NCI-H345 treated with DMSO at 0.1 percent for 48 hours (cell line): ENCODE data around the gene OR6P1.

Source experiments
- DNase-seq: peaks from one replicate; lab custom pipeline; 2025; ENCODE audit not compliant: unreplicated experiment; lab: John Stamatoyannopoulos, UW

The OR6P1 gene, protein sequence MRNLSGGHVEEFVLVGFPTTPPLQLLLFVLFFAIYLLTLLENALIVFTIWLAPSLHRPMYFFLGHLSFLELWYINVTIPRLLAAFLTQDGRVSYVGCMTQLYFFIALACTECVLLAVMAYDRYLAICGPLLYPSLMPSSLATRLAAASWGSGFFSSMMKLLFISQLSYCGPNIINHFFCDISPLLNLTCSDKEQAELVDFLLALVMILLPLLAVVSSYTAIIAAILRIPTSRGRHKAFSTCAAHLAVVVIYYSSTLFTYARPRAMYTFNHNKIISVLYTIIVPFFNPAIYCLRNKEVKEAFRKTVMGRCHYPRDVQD

GRCh38 chr1:158570480-158570879 is at the start of gene OR6P1:
TSS of gene OR6P1 (minus strand) at chr1:158570580. CDS start at chr1:158563604, 6,976 bp downstream.
- DNase-seq: no peak

- no peak for DNase-seq
These were observed 43.4 kb upstream of the OR6P1 start for GRCh38 chr1:158613764-158614163.

GRCh38 chr1:158611916-158612315 is 41.5 kb upstream of the OR6P1 start:
- no peak for DNase-seq

DNA sequence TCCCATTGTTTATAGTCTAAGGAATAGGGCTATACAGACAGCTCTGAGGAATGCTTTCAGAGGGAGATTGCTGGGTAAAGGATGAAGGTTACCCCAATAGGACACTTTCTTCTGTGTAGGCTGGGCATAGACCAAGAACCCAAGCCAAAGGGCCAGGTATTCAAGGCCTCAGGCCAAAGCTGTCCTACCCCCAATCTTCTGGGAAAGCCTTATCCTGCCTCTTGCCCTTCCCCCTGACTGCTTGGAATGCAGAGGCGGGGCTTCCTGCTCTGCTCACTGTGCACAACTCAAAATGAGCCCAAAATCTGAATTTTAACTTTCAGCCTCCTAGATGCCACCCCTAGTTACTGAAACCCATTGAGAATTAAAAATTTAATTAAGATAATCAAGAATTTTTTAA is 36.9 kb upstream of the OR6P1 start:
- DNase-seq: no peak

DNA sequence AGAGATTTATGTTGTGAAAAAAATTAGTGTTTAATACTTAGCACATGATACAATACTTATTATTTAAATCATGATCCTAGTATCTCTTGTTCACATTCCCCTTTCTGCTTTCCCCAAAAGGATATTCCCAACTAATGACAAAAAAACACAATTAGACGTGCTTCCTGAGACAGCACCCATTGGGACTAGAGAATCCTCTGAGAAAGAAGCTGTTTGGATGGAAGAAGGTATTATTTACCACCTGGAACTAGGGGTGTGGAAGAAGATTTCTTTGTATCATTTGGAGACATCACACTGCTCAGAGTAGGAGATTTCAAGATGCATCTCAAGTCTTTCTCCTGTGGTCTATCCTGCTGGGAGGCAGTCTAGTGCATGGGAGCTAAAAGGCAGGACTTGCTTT is 34.6 kb upstream of the OR6P1 start, which contains the start of gene OR10Z1:
Gene OR10Z1, plus strand, starts transcription at position 301 of the 400 bp plus-strand sequence. CDS start 1,171 bp downstream, outside the sequence.
- no peak for DNase-seq

DNA sequence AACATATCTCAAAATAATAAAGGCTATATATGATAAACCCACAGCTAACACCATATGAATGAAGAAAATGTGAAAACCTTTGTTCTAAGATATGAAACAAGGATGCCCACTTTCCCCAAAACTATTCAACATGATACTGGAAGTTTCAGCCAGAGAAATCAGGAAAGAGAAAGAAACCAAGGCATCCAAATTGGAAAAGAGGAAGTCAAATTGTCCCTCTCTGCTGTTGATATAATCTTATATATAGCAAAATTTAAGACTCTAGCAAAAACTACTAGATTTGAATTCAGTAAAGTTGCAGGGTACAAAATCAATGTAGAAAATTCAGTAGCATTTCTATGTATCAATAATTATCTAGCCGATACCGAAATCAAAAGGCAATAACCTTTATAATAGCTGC is 30.4 kb upstream of the OR6P1 start:
- DNase-seq: no peak

- no peak for DNase-seq
These were observed 16.6 kb upstream of the OR6P1 start for GRCh38 chr1:158586942-158587341.

DNA sequence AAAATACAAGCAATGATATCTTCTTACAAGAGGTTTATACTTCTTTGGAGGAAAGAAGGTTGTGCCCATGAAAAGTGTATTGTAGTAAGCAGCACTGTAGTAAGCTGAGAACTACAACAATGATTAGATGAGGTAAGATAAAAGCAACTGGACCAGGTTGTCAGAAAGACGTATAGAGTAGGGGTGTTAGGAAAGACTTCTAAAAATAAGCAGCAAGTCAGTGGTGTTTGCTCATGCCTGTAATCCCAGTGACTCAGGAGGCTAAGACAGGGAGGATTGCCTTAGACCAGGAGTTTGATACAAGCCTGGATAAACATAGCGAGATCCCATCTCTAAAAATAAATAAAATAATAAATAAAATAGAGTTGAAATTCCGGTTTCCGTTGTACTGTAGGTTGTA is 13.6 kb upstream of the OR6P1 start:
- no peak for DNase-seq

DNA sequence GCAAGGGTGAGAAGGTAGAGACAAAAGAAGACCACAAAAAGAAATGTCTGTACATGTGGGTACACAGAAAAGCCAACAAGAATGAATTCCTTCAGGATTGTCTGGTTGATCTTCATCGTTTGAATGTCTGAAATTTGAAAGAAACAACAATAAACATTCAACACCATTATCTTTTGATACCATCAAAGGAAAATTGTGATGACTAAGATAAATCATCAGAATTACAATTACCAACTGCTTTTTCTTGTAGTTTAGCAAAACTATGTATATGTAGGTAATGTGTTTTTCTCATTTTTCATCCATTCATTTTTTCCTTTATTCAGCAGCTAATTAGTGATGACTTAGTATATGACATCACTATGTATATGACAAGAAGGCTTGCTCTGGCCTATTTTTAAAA is 9.4 kb upstream of the OR6P1 start, which contains the start of gene OR10X1:
Gene OR10X1, minus strand, starts transcription at position 167 of the 400 bp plus-strand sequence. Its CDS starts 0 bp downstream, at position 167.
- DNase-seq: no peak

DNA sequence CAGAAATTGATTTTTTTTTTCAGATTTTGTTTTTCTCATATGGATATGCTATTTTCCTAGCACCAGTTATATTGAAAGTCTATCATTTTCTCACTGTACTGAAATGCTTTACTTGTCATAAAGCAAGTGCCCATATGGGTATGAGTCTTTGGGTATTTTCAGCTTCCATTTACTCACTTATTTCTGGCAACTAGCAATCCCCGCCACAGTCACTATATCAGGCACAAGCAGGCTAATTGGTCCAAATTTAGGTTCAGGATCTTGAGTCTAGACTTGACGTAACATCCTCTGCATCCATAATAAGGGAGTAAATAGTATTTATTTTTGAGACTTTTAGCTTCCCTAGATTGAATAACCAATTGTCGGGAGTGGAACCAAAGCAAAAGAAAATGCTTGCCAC is 7.2 kb upstream of the OR6P1 start:
- no peak for DNase-seq

DNA sequence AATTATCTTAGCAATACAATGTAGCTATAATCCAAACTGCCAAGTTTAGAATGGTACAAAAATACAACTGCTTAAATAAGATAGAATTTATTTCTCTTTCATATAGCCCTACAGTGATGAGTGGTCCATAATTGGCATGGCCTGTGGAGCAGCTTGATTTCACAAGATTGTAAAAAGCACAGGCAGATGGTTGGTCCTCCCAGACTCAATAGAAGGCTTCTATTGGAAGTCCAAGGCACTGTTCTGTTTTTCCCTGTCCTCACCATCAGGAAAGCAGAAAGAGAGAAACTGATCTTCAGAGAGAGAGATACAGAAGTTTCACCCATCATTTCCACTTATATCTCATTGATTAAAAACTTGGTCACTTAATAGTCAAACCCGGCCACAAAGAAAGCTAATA is 1.8 kb upstream of the OR6P1 start:
- DNase-seq: no peak

GRCh38 chr1:158564608-158565007 is 5.8 kb downstream of the OR6P1 start:
- DNase-seq: no peak

DNA sequence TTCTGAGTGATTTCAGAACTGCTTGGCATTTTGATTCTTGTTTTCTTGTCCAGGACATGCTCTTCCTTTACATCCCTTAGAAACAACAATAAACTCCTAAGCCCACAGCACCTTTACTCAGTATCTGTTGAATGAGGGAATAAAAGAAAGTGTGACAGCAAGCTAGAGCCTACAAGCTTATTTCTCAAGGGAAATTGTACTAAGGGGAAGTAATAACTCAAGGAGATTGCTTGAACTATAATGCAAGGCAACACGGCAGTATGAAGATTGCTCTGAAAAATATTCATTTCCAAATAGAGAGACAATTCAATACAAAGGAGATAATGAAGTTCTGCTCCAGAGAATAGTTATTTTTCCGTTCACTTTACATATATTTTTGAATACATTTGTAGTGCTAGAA is 6.5 kb downstream of the OR6P1 start:
- DNase-seq: no peak

GRCh38 chr1:158559696-158560095 is 10.7 kb downstream of the OR6P1 start:
- DNase-seq: no peak

DNA sequence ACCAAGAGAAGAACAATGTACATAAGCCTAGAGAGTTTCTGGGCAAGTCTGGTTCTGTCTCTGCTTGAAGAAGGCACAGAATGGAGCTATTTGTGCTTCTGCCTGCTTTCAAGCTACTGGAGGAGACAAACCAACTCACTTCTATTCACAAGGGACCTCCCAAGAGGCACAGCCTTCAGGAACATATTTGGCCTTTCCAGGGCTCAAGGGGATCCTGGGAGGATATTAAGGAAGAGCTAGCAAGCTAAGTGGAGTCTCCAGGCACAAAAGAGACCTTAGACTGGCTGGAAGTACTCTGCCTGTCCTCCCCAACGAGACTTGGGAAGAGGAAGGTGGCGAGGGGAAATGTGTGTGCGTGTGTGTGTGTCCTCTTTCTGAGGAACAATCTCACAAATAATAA is 16.0 kb downstream of the OR6P1 start, which contains the start of gene OR6Y1:
Gene OR6Y1, minus strand, starts transcription at position 54 of the 400 bp plus-strand sequence. CDS start 6,300 bp downstream, outside the sequence.
- no peak for DNase-seq

DNA sequence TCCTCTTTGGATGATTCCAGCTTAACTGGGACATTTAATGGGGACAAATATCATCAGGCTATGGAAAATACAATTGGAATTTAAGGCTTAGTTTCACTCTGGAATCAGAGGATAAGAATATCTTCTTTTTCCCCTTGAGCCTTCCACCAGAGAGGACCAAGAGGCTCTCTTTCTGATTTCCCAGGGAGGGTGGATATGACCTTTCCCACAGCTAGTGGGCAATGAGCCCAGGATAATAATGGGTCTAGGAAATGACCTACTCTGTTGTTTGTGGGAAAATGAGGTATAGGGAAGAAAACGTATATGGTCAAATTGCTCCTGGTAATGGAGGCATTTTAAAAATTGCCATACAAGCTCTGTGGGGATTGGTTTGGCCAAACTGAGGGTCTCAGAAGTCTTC is 18.1 kb downstream of the OR6P1 start:
- no peak for DNase-seq

DNA sequence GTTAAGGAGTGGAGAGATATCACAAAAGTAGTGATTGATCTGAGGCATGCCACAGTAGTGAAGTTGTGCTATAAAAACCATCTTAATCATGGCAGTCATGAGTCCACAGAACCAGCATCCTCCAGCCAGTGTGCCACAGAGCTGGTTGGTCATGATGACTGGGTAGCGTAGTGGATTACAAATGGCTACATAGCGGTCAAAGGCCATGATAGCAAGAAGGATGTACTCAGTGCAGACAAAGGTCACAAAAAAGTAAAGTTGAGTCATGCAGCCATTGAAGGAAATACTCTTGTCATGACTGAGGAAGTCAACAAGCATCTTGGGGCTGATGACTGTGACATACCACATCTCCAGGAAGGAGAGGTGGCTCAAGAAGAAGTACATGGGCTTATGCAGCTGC is 22.8 kb downstream of the OR6P1 start:
- DNase-seq: no peak

GRCh38 chr1:158537609-158538008 is 32.8 kb downstream of the OR6P1 start:
- no peak for DNase-seq

DNA sequence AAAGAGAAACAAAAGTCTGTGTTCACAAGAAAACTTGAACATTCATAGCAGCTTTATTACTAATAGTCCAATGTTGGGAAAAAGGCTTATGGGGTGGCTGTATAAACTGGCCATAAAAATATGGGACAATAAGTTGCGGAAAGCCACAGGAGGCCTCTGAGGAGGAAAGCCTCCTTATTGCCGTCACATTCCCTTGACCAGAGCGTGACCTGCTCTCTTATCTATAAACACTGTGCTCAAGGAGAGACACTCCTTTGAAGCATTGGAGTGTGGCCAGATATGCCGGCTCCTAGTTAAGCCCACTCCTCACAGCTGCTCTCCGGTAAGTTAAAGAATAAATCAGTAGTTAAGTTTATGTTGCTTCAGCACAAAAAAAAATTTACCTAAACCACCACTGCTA is 35.9 kb downstream of the OR6P1 start:
- no peak for DNase-seq

DNA sequence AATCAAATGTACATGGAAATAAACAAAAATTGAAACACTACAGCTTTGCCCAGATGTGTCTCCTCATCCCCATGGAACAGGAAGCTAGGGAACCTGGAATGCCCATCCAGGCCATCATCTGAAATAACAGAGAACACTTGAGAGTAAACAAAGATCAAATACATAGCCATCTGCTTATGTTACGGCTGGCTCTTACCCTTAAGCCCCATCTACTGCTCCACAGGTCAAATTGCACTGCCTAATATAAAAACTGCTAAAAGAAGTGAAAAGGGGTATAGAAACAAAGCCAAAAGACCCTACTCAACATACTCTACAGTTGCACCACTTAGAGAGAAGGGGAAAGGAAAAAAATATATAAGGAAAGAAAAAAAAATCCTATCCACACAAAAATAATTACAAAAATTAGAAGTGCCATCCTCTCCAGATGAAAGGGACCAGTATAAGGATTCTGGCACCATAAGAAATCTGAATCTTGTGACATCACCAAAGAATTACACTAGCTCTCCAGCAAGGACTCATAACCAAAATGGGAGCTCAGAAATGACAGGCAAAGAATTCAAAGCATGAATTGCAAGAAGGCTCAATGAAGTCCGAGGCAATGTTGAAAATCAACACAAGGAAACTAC is 43.1 kb downstream of the OR6P1 start:
- DNase-seq: no peak

DNA sequence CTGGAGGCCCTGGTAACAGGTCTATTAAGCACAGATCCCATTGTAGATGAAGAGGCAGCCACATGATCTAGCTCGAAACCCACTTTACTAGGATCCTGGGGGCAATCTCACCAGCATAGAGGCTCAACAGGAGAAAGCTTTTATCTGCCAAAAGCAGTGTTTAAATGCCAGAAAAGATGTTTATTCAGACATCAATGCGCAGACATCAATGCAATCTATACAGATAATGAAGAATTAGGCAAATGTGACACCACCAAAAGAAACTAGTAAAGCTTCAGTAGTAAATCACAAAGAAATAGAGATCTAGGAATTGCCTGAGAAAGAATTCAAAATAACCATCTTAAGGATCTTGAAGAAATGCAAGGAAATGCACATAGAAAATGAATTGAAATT is 48.7 kb downstream of the OR6P1 start:
- no peak for DNase-seq

- no peak for DNase-seq
These were observed 49.3 kb downstream of the OR6P1 start for GRCh38 chr1:158520955-158521665.
